GM12874 (cell line): ENCODE data around the gene PLXNC1.

Experiments used
- TF ChIP-seq, protein P1 (sequence below): IDR thresholded peaks from 2 replicates; pipeline ENCODE4 v1.5.1; 2011; ENCODE audit warnings: low read depth, mild to moderate bottlenecking, control low read depth, low read length, moderate library complexity; ENCODE audit not compliant: insufficient read depth

PLXNC1 gene

GRCh38 chr12:94264736-94265485 lies 116.5 kb downstream of the PLXNC1 start:
- TF ChIP-seq, protein P1, sequence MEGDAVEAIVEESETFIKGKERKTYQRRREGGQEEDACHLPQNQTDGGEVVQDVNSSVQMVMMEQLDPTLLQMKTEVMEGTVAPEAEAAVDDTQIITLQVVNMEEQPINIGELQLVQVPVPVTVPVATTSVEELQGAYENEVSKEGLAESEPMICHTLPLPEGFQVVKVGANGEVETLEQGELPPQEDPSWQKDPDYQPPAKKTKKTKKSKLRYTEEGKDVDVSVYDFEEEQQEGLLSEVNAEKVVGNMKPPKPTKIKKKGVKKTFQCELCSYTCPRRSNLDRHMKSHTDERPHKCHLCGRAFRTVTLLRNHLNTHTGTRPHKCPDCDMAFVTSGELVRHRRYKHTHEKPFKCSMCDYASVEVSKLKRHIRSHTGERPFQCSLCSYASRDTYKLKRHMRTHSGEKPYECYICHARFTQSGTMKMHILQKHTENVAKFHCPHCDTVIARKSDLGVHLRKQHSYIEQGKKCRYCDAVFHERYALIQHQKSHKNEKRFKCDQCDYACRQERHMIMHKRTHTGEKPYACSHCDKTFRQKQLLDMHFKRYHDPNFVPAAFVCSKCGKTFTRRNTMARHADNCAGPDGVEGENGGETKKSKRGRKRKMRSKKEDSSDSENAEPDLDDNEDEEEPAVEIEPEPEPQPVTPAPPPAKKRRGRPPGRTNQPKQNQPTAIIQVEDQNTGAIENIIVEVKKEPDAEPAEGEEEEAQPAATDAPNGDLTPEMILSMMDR = no peak

- TF ChIP-seq, protein P1 = no peak
These were observed 117.2 kb downstream of the PLXNC1 start for GRCh38 chr12:94265539-94265938.

- TF ChIP-seq, protein P1 = no peak
These were observed 117.8 kb downstream of the PLXNC1 start for GRCh38 chr12:94265966-94266745.

GRCh38 chr12:94266796-94267536 lies 118.6 kb downstream of the PLXNC1 start:
- TF ChIP-seq, protein P1 = no peak

DNA sequence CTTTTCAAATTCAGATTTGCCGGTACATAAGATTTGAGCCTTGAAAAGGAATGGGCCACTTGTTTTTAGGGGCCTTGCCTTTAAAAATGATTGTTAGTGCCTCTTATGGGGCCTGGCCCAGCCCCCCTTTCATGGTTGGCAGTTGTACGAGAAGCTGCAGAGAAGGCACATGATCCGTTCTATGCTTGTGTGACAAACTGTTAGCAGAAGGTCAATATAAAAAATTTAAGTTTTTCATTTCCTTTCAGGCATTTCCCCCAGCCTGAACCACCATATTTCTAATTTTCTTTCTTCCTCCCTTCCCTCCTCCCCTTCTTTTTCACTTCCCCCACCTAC lies 119.1 kb downstream of the PLXNC1 start:
- TF ChIP-seq, protein P1 = no peak

GRCh38 chr12:94267921-94268471 lies 119.6 kb downstream of the PLXNC1 start:
- TF ChIP-seq, protein P1 = no peak
